A549 (cell line): Measurements from ENCODE around the gene ZFP28. TPM values are rescaled to one million over a fixed set of nuclear protein-coding genes. Genes with fewer than 3 reads are reported as not detected.

Experiments used
- ATAC-seq, 2 experiments: fragments of 200-7000 bp in 1 of 2; fragments of >200 bp in 1 of 2; cut with Nextera tagmentation in 1 of 2; cut with Tn5 transposase in 1 of 2; 3 replicates each; pipeline versions ENCODE4 v1.8.0 to v1.9.1; 2018 to 2020; ENCODE audit warnings: mild to moderate bottlenecking in 1 of 2, moderate library complexity in 1 of 2
- CTCF ChIA-PET: fragments of 300-600 bp; sonication (Branson Sonifier 250); formaldehyde crosslinking; extraction: SDS; loops from one replicate; lab custom pipeline; 2021; ENCODE audit warnings: antibody characterized with exemption, inconsistent platforms; lab: Yijun Ruan, JAX
- POLR2A ChIA-PET: fragments of 350-600 bp; formaldehyde crosslinking; extraction: SDS; loops from one replicate; lab custom pipeline; 2021; ENCODE audit warnings: antibody characterized with exemption, inconsistent platforms; lab: Yijun Ruan, JAX
- DNase-seq, 2 experiments: peaks; one replicate each; pipeline versions ENCODE4 v3.0.0 to v3.0.0-alpha.2; 2011 to 2016; ENCODE audit warnings: low read depth in 1 of 2, low spot score in 1 of 2
- FAIRE-seq: peaks from 2 replicates; lab custom pipeline; 2011; peaks lifted over from hg19 to GRCh38; lab: Jason Lieb, UNC
- H3K27ac ChIP-seq, 2 experiments: fragments of >200 bp; sonication (Bioruptor Twin); formaldehyde crosslinking; 3 replicates each; pipeline ENCODE4 v1.5.1; 2016 to 2017
- H3K4me1 ChIP-seq: fragments of >200 bp; sonication (Bioruptor Twin); formaldehyde crosslinking; 3 replicates; pipeline ENCODE4 v1.6.1; 2016
- H3K4me2 ChIP-seq: fragments of >200 bp; sonication (Bioruptor Twin); formaldehyde crosslinking; 3 replicates; pipeline ENCODE4 v1.6.1; 2016
- H3K4me3 ChIP-seq: fragments of >200 bp; sonication (Bioruptor Twin); formaldehyde crosslinking; 3 replicates; pipeline ENCODE4 v1.5.1; 2016
- H3K9me3 ChIP-seq: fragments of >200 bp; sonication (Bioruptor Twin); formaldehyde crosslinking; 3 replicates; pipeline ENCODE4 v1.6.1; 2016
- ATOH8 ChIP-seq: fragments of 250-450 bp; sonication (Bioruptor Pico); IDR thresholded peaks from 2 replicates; pipeline ENCODE4 v1.5.0; 2020; ENCODE audit warnings: low read depth, mild to moderate bottlenecking, moderate library complexity
- BCL3 ChIP-seq: fragments of >200 bp; sonication (Bioruptor Twin); formaldehyde crosslinking; IDR thresholded peaks from 3 replicates; pipeline ENCODE4 v1.6.1; 2016
- CBX2 ChIP-seq: fragments of 200-600 bp; sonication (generic); IDR thresholded peaks from 2 replicates; pipeline ENCODE4 v1.6.1; 2016; ENCODE audit warnings: low read depth, mild to moderate bottlenecking, borderline replicate concordance
- CHD4 ChIP-seq: fragments of 200-600 bp; sonication (generic); IDR thresholded peaks from 2 replicates; pipeline ENCODE4 v1.6.1; 2016; ENCODE audit warnings: antibody characterized with exemption, mild to moderate bottlenecking, borderline replicate concordance
- CTCF ChIP-seq: fragments of >200 bp; sonication (Bioruptor Twin); formaldehyde crosslinking; IDR thresholded peaks from 3 replicates; pipeline ENCODE4 v1.5.1; 2016
- FOSB ChIP-seq: fragments of 250-450 bp; sonication (Bioruptor Pico); IDR thresholded peaks from 2 replicates; pipeline ENCODE4 v1.5.0; 2020; ENCODE audit warnings: mild to moderate bottlenecking, moderate library complexity
- FOSL2 ChIP-seq, 2 experiments: fragments of 450-650 bp in 1 of 2; fragments of >200 bp in 1 of 2; sonication (Bioruptor Twin) in 1 of 2; formaldehyde crosslinking; IDR thresholded peaks; 2 replicates each; pipeline versions ENCODE4 v1.5.0 to v1.6.1; 2016 to 2020; ENCODE audit warnings: mild to moderate bottlenecking in 1 of 2, moderate library complexity in 1 of 2
- HES2 ChIP-seq: fragments of >200 bp; sonication (Bioruptor Twin); formaldehyde crosslinking; IDR thresholded peaks from 2 replicates; pipeline ENCODE4 v1.6.1; 2016
- HMGXB4 ChIP-seq: fragments of 250-450 bp; sonication (Bioruptor Pico); IDR thresholded peaks from 2 replicates; pipeline ENCODE4 v1.5.0; 2021; ENCODE audit warnings: mild to moderate bottlenecking, moderate library complexity, borderline replicate concordance
- KDM1A ChIP-seq: fragments of 200-600 bp; sonication (generic); IDR thresholded peaks from 2 replicates; pipeline ENCODE4 v1.6.1; 2016; ENCODE audit warnings: low read depth, mild to moderate bottlenecking
- MAX ChIP-seq: IDR thresholded peaks from 2 replicates; pipeline ENCODE4 v1.6.1; 2012
- NFE2L2 ChIP-seq: fragments of 150-350 bp; conservative IDR thresholded peaks from 2 replicates; pipeline ENCODE4 v1.6.1; 2014; ENCODE audit warnings: low read length
- NPAS2 ChIP-seq: fragments of 250-450 bp; sonication (Bioruptor Pico); IDR thresholded peaks from 2 replicates; pipeline ENCODE4 v1.8.0; 2022; ENCODE audit warnings: mild to moderate bottlenecking, moderate library complexity, borderline replicate concordance
- NR3C1 ChIP-seq: fragments of >200 bp; sonication (Bioruptor Twin); formaldehyde crosslinking; IDR thresholded peaks from 3 replicates; pipeline ENCODE4 v1.6.1; 2017
- PHF8 ChIP-seq: fragments of 200-600 bp; sonication (generic); IDR thresholded peaks from 2 replicates; pipeline ENCODE4 v1.6.1; 2016; ENCODE audit warnings: low read depth, mild to moderate bottlenecking, antibody characterized with exemption, moderate library complexity, borderline replicate concordance
- POLR2A ChIP-seq: IDR thresholded peaks from 2 replicates; pipeline ENCODE4 v1.6.1; 2012; ENCODE audit warnings: mild to moderate bottlenecking, low read length
- POLR2AphosphoS2 ChIP-seq: conservative IDR thresholded peaks from 2 replicates; pipeline ENCODE4 v1.6.1; 2012; ENCODE audit warnings: low read length, improper control_type of control experiment, inconsistent platforms
- RARB ChIP-seq: fragments of 250-450 bp; sonication (Bioruptor Pico); IDR thresholded peaks from 2 replicates; pipeline ENCODE4 v1.8.0; 2021; ENCODE audit warnings: mild to moderate bottlenecking, moderate library complexity
- REST ChIP-seq: fragments of 200-600 bp; sonication (generic); IDR thresholded peaks from 2 replicates; pipeline ENCODE4 v1.6.1; 2016; ENCODE audit warnings: antibody characterized with exemption, mild to moderate bottlenecking, moderate library complexity
- TFCP2L1 ChIP-seq: fragments of 250-450 bp; sonication (Bioruptor Pico); IDR thresholded peaks from 2 replicates; pipeline ENCODE4 v1.5.0; 2021; ENCODE audit warnings: mild to moderate bottlenecking
- TP53 ChIP-seq: fragments of 250-450 bp; sonication (Bioruptor Pico); IDR thresholded peaks from 2 replicates; pipeline ENCODE4 v1.5.0; 2021; ENCODE audit warnings: mild to moderate bottlenecking, moderate library complexity
- ZSCAN20 ChIP-seq: fragments of 250-450 bp; sonication (Bioruptor Pico); IDR thresholded peaks from 2 replicates; pipeline ENCODE4 v1.8.0; 2022; ENCODE audit warnings: mild to moderate bottlenecking, moderate library complexity
- WGBS: methylation state at CpG from one replicate; pipeline ENCODE4 v1.1.6; 2017; ENCODE audit errors: missing lambda C conversion rate; 5-methylcytosine and 5-hydroxymethylcytosine counted together
- polyA plus RNA-seq, 4 experiments: library from polyadenylated mRNA; depleted of rRNA in 3 of 4; stranded (reverse); fragments of >200 nt; fragmentation: RNase III in 1 of 4; extraction: RNeasy Plus Mini Kit Qiagen cat#74134 plus additional on column Dnase treatment in 1 of 4; gene quantifications; 2 replicates in 3 of 4; 3 replicates in 1 of 4; pipeline ENCODE4 v1.2.3, GENCODE V29; 2011 to 2017

The ZFP28 gene
- polyA plus RNA-seq, 2 of the 4 experiments (the other 2 are of a cell fraction): 2.4 to 7.9 TPM

- POLR2A ChIA-PET: no interaction called here
- Histone ChIP-seq H3K9me3 (peaks cover 75% of the 10 kb centered on the region), H3K4me1 (no peaks in the 10 kb centered on the region), H3K27ac (no peak overlapping the region), H3K4me2 (no peak overlapping the region), H3K4me3 (no peak overlapping the region)
- DNase-seq: no peak
- CTCF ChIA-PET: no interaction called here
- FAIRE-seq: no peak
- TF ChIP-seq HES2 (no peak), ATOH8 (no peak), HMGXB4 (no peak), NR3C1 (no peak), POLR2A (no peak), RARB (CRISPR knock-in tag) (no peak), CHD4 (no peak), NFE2L2 (no peak), BCL3 (no peak), POLR2AphosphoS2 (no peak), FOSB (CRISPR knock-in tag) (no peak), PHF8 (no peak), MAX (no peak), ZSCAN20 (CRISPR knock-in tag) (no peak)
- WGBS: 87% methylated on average over 4 of the region's 4 CpGs
- ATAC-seq: no peak
Measured at GRCh38 chr19:56597696-56598095, 58.9 kb downstream of the ZFP28 start.

- DNase-seq: no peak
- H3K4me1 ChIP-seq: no peaks in the 10 kb centered on the region
- H3K4me3 ChIP-seq: no peak overlapping the region
- ATAC-seq: no peak
- TF ChIP-seq CTCF (no peak), TFCP2L1 (CRISPR knock-in tag) (no peak), PHF8 (no peak), MAX (no peak), NFE2L2 (no peak), HES2 (no peak)
- FAIRE-seq: no peak
- H3K9me3 ChIP-seq: peaks cover 91% of the 10 kb centered on the region
- ChIA-PET POLR2A (no interaction called here), CTCF (no interaction called here)
- no peak overlapping the region for H3K27ac ChIP-seq
- 74% methylated on average over 3 of the region's 3 CpGs for WGBS
- H3K4me2 ChIP-seq: no peak overlapping the region
Measured at GRCh38 chr19:56601375-56601774, 62.6 kb downstream of the ZFP28 start.

- Histone ChIP-seq H3K27ac (no peak overlapping the region), H3K4me2 (no peak overlapping the region), H3K4me1 (no peaks in the 10 kb centered on the region), H3K9me3 (peaks cover 91% of the 10 kb centered on the region), H3K4me3 (no peak overlapping the region)
- FAIRE-seq (no peak), ATAC-seq (no peak), DNase-seq (no peak)
- CTCF ChIA-PET: no interaction called here
- WGBS: 84% methylated on average over 6 of the region's 6 CpGs
- POLR2A ChIA-PET: no interaction called here
- TF ChIP-seq PHF8: no peak
- no peak for TF ChIP-seq REST
- no peak for TF ChIP-seq NFE2L2
- TF ChIP-seq KDM1A: no peak
- TF ChIP-seq TP53 (CRISPR knock-in tag): no peak
- no peak for TF ChIP-seq NPAS2 (CRISPR knock-in tag)
- no peak for TF ChIP-seq CBX2
- no peak for TF ChIP-seq FOSL2 (IDR thresholded peaks at IDR 0.05)
- TF ChIP-seq FOSL2 (CRISPR knock-in tag; IDR thresholded peaks at IDR 0.05): no peak
Measured at GRCh38 chr19:56603829-56604228, 65.1 kb downstream of the ZFP28 start.
